ENCODE results near the gene FAM72B.
"Not testable (repeated sequence)": the region's sequence is repeated elsewhere in the genome, so short reads cannot be mapped to it uniquely, and the experiment has no call there.

FAM72B gene

GRCh38 chr1:121200985-121201981 lies 17.1 kb upstream of the FAM72B start:
- FAIRE-seq; DNase-seq (ENCODE audit: insufficient read length, low spot score): not testable (repeated sequence)

GRCh38 chr1:121200232-121200631 lies 16.1 kb upstream of the FAM72B start:
- FAIRE-seq; DNase-seq (ENCODE audit: insufficient read length, low spot score): not testable (repeated sequence)

- FAIRE-seq = not testable (repeated sequence)
Measured at GRCh38 chr1:121199763-121200162, 15.6 kb upstream of the FAM72B start.

GRCh38 chr1:121197095-121197882 lies 13.1 kb upstream of the FAM72B start:
- FAIRE-seq; DNase-seq (ENCODE audit: insufficient read length, low spot score): not testable (repeated sequence)

More at GRCh38 chr1:121199763-121200162, 15.6 kb upstream of the FAM72B start:
- DNase-seq (ENCODE audit: insufficient read length, low spot score) = not testable (repeated sequence)

- not testable (repeated sequence) for DNase-seq (ENCODE audit: insufficient read length, low spot score); FAIRE-seq
Measured at GRCh38 chr1:121192512-121192911, 8.4 kb upstream of the FAM72B start.

GRCh38 chr1:121187914-121188313 lies 3.8 kb upstream of the FAM72B start:
- FAIRE-seq; DNase-seq (ENCODE audit: insufficient read length, low spot score): not testable (repeated sequence)

- DNase-seq (ENCODE audit: insufficient read length, low spot score); FAIRE-seq: not testable (repeated sequence)
Measured at GRCh38 chr1:121186191-121186590, 2.1 kb upstream of the FAM72B start.

GRCh38 chr1:121185140-121185708 lies 1.1 kb upstream of the FAM72B start:
- not testable (repeated sequence) for DNase-seq (ENCODE audit: insufficient read length, low spot score); FAIRE-seq

GRCh38 chr1:121183867-121184266 lies 273 bp downstream of the FAM72B start:
- DNase-seq (ENCODE audit: insufficient read length, low spot score); FAIRE-seq: not testable (repeated sequence)

GRCh38 chr1:121178197-121178596 lies 5.9 kb downstream of the FAM72B start:
- DNase-seq (ENCODE audit: insufficient read length, low spot score); FAIRE-seq: not testable (repeated sequence)

- not testable (repeated sequence) for FAIRE-seq; DNase-seq (ENCODE audit: insufficient read length, low spot score)
Measured at GRCh38 chr1:121176649-121177048, 7.5 kb downstream of the FAM72B start.

- FAIRE-seq; DNase-seq (ENCODE audit: insufficient read length, low spot score): not testable (repeated sequence)
Measured at GRCh38 chr1:121168152-121168668, 15.9 kb downstream of the FAM72B start.

GRCh38 chr1:121167225-121167738 lies 16.9 kb downstream of the FAM72B start:
- DNase-seq (ENCODE audit: insufficient read length, low spot score); FAIRE-seq: not testable (repeated sequence)

- not testable (repeated sequence) for FAIRE-seq; DNase-seq (ENCODE audit: insufficient read length, low spot score)
Measured at GRCh38 chr1:121165296-121165695, 18.8 kb downstream of the FAM72B start.

- not testable (repeated sequence) for DNase-seq (ENCODE audit: insufficient read length, low spot score); FAIRE-seq
Measured at GRCh38 chr1:121163850-121164757, 20.0 kb downstream of the FAM72B start.

- FAIRE-seq; DNase-seq (ENCODE audit: insufficient read length, low spot score): not testable (repeated sequence)
Measured at GRCh38 chr1:121161199-121161901, 22.8 kb downstream of the FAM72B start.

- FAIRE-seq = not testable (repeated sequence)
Measured at GRCh38 chr1:121160118-121160517, 24.0 kb downstream of the FAM72B start.

GRCh38 chr1:121157609-121158008 lies 26.5 kb downstream of the FAM72B start:
- not testable (repeated sequence) for FAIRE-seq; DNase-seq (ENCODE audit: insufficient read length, low spot score)

More at GRCh38 chr1:121160118-121160517, 24.0 kb downstream of the FAM72B start:
- not testable (repeated sequence) for DNase-seq (ENCODE audit: insufficient read length, low spot score)
